ENCODE data around the gene ARHGAP21.
"Not testable (repeated sequence)": the region's sequence is repeated elsewhere in the genome, so short reads cannot be mapped to it uniquely, and the experiment has no call there.

ARHGAP21 gene

DNA sequence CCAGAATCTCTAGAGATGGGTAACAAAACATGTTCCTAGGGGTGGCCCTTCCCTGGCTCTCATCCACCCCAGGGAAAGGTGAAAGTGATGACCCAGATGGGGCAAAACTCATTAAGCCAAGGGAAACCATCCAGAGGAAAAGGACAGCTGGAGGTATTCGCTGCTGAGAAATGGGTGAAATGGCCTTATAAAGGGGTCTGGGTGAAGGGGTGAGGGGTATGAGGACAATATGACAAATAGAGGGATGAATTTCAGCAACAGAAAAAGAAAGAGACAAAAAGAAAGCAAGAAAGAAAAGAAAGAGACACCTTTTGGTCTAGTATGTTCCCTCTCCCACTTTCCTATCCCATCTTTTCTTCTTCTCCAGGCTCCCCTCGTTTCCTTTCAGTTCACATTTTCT, 26.6 kb downstream of the ARHGAP21 start:
- DNase-seq (ENCODE audit: low read depth), result no peak
- no peak overlapping the region for H3K4me3 ChIP-seq (ENCODE audit: low read depth, low read length)

DNA sequence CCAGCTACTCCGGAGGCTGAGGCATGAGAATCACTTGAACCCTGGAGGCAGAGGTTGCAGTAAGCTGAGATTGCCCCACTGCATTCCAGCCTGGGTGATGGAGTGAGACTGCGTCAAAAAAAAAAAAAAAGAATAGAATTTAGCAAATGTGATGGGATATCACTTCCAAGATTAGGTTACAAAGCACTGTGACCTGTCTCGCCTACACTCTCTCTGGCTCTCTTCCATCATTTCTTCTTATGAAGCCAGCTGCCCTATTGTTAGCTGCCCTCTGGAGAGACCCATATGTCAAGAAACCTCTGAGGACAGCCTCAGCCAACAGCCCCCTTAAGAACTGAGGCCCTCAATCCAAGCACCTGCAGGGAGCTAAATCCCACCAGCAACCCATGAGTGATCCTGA, 28.2 kb downstream of the ARHGAP21 start:
- no peak for DNase-seq (ENCODE audit: low read depth)
- no peak overlapping the region for H3K4me3 ChIP-seq (ENCODE audit: low read depth, low read length)

DNA sequence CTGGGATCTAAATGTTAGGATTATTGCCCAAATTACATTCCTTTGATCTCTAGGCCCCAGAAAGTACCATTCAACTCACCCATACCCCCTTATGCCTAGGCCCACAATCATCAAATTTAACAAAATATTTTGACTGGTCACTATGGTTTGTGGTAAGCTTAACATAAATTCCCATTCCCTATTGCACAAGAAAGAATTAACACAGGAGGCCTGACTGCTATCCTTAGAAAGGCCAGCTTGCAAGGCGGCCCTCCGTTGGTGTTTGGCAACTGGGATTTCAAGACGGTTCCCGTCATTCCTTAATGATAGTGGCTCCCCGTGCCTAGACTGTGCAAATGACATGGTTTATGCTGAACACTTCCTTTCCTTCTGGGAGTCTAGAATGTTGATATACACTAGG, 29.6 kb downstream of the ARHGAP21 start:
- no peak for DNase-seq (ENCODE audit: low read depth)

DNA sequence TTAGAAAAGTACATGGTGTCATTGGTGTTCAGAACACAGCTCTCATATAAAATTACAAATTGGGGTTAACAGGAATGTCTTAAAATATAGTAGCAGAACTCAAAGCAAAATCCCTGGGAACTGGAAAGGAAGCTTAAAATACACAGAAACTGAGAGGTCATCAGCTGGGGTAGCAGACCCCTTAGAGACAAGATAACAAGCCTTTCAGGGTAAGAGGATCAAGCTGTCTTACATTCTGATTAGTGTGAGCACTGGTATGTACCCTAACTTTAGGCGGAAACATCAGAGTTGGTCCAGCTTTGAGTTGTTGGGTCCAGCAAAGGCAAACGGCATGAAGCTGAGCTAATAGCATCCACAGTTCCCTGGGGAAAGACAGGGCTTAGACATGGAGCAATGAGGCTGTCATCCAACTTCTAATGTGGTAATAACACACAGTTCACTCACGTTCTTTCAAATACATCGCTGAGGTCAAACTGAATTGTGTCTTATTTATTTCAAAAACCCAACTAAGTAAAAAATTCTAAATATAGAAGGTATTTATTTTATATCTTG, 32.6 kb downstream of the ARHGAP21 start:
- DNase-seq (ENCODE audit: low read depth), result peak; percentile 76
- no peak overlapping the region for H3K4me3 ChIP-seq (ENCODE audit: low read depth, low read length)

More for the DNA sequence above, 29.6 kb downstream of the ARHGAP21 start:
- no peak overlapping the region for H3K4me3 ChIP-seq (ENCODE audit: low read depth, low read length)

DNA sequence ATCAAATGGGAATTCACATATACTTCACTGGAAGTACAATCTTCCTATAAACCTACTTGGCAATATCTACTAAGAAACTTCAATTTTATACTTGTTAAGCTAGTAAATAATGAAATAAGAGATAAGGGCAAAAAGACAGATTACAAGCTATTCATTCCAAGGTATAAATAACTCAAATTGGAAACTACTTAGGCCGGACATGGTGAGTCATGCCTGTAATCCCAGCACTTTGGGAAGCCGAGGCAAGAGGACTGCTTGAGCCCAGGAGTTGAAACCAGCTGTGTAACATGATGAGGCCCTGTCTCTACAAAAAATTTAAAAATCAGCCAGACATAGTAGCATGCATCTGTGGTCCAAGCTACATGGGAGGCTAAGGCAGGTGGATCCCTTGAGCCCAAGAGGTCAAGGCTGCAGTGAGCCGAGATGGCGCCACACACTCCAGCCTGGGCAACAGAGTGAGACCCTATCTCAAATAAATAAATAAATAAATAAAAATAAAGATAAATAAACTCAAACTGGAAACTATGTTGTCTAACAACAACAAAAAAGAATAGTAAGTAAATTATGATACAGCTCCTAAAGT, 37.6 kb downstream of the ARHGAP21 start:
- no peak overlapping the region for H3K4me3 ChIP-seq (ENCODE audit: low read depth, low read length)
- DNase-seq (ENCODE audit: low read depth), result no peak

DNA sequence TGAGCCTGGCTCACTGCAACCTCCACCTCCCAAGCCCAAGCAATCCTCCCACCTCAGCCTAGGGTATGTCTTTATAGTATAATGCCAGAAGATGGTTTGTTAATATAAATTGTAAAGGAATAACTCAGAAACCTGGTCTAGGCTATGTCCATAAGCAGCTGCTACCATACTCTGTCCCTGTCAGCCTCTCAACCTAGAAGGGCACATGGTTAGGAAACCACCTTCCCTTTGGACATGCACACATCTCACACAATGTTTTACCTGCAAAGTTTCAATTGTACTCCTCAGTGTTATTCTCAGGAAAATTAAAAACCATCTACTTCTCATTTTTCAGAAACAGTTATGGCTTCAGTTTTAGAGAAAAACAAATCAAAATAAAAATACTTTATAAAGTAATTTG, 40.1 kb downstream of the ARHGAP21 start:
- DNase-seq (ENCODE audit: low read depth), result no peak
- no peak overlapping the region for H3K4me3 ChIP-seq (ENCODE audit: low read depth, low read length)

DNA sequence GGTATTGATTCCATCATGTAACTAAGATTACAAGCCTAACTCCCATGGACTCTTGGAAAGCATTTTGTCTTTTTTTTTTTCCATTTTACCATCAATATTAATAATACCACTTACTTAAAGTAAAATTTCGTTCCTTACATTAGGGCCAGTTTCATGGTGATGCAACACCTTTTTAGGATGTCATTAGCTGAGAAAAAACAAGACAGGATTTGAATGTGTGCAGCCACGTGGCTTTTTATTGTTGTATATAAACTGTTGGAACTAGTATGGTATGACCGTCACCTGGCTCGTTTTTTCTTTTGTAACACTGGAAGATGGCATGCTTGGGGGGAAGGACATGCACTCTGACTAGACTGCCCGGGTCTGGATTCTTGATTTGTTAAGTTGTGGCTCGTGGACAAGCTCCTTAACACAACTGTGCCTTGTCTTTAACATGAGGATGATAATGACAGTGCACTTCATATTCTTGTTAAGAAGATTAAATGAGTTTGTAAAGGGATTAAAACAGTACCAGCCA, 42.1 kb downstream of the ARHGAP21 start:
- no peak overlapping the region for H3K4me3 ChIP-seq (ENCODE audit: low read depth, low read length)
- no peak for DNase-seq (ENCODE audit: low read depth)

DNA sequence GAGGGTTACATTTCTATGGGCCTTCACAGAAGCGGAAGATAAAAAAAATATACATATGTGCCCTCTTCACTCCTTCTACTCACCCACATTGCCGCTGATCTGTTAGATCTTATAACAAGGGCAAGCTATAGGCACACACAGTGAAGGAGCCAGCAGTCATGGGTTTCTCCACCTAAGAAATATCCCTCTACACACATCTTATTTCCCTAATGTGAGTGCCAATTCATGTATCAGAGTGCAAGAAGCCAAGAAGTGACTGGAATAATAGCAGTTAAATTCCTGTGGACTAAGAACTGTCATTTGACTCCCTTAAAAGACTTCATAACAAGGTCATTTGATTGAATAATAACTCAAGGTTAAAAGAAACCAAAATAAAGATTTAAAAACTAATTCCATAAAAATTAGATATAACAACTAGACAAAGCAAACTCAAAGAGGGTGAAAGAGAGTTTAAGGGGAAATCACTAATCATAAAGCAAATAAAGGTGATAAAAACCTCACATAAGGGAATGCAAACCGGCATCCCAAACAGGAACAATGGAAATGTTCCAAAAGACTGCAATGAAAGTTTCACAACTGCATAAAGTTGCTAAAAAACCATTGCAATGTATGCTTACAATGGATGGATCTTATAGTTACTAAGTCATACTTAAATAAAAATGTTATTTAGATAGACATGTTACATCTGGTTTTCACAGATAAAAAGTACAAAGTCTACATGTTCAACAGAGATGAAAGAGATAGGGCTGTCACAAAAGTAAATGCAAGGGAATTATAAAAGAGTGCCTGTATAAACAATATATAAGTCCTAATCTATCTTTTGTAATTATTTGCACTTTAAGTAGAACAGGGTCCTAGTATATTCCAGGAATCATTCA, 42.8 kb downstream of the ARHGAP21 start:
- H3K4me3 ChIP-seq (ENCODE audit: low read depth, low read length), result no peak overlapping the region
- DNase-seq (ENCODE audit: low read depth), result no peak

DNA sequence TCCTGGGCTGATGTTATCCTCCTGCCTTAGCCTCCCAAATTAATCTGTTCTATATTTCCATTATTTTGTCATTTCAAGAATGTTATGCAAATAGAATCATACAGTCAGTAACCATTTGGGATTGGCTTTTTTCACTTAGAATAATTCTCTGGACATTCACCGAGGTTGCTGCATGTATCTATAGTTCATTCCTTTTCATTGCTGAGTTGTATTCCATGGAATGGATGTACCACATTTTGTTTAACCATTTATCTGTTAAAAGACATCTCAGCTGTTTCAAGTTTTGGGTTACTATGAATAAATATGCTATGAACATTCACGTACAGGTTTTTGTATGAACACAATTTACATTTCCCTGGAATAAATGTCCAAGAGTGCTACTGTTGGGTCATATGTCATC, 44.9 kb downstream of the ARHGAP21 start:
- no peak for DNase-seq (ENCODE audit: low read depth)

DNA sequence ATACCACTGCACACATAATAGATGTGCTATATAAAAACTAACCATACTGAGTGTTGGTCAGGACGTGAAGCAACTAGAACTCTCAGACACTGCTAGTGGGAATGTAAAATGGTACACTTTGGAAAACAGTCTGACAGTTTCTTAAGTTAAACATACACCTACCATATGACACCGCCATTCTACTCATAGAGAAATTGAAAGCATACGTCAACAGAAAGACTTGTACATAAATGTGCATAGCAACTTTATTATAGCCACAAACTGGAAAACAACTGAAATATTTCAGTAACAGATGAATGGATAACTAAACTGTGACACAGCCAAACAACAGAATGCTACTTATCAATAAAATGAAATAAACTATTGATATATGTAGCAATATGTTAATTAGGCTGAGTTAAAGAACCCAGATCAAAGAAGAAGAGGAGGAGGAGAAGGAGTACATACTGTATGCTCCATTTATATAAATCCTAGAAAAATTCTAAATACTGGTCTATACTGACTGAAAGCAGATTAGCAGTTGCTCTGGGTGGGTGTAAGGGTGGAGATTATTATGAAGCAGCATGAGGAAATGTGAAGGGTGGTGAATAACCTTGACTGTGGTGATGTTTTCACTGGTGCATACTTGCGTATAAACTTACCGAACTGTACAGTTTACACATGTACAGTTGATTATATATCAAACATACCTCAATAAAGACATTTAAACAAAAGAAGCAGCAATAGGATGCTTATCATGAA, 48.6 kb downstream of the ARHGAP21 start:
- DNase-seq (ENCODE audit: low read depth), result no peak

More for the DNA sequence above, 44.9 kb downstream of the ARHGAP21 start:
- no peak overlapping the region for H3K4me3 ChIP-seq (ENCODE audit: low read depth, low read length)

DNA sequence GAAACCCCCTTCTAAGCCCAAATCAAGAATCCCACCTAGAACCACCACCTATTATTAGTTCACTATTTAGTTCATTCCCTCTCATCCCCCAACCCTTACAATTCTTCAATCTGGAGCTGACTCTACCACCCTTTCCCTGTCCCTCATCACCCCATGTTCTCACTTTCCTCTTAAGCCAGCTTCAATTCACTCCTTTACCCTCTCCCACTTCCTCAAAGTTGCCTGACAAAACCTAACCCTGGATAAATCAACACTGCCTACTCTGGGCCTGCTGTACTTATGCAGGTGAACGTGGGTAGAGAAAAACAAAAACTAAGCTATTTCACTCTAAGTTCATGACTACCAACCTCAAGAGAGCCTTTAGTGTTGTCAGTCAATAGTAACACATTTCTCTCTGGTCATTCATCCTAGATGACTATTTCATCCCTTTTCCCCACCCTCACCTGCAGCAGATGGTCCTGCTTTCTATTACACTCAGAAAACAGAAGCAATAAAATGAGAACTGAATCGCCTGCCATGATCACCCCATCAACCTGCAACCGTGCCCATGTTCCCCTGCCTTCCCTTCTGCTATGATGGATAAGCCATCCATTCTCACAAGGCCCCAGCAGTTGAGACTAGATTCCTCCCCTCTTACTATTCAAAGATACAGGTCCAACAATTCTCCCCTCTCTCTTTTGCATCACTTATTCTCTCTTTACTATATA, 52.6 kb downstream of the ARHGAP21 start:
- no peak for DNase-seq (ENCODE audit: low read depth)
- H3K4me3 ChIP-seq (ENCODE audit: low read depth, low read length), result no peak overlapping the region

More for the DNA sequence above, 48.6 kb downstream of the ARHGAP21 start:
- no peak overlapping the region for H3K4me3 ChIP-seq (ENCODE audit: low read depth, low read length)

DNA sequence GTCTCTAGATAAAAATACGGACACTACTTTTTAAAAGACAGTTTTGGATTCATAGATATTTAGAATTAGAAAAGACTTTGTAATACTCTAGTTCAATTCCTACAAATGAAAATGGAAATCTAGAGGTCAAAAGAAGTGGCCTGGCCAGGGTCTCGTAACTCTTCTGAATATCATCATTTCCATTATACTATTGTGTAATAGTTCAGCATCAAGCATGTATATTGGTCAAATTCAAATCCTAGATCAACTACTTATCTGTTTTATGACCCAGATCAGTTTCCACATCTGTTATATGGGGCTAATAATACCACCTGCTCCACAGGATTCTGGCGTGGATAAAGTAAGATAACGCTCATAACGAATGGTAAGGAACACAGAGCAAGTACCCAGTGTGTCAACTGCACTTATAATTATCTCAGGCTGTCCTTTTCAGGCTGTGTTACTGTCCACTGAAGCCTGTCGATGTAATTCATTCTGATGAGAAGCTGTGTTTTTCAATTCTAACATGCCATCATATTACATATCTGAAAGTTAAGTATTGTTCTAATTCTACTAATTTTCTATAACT, 54.3 kb downstream of the ARHGAP21 start:
- H3K4me3 ChIP-seq (ENCODE audit: low read depth, low read length), result no peak overlapping the region
- DNase-seq (ENCODE audit: low read depth), result no peak

DNA sequence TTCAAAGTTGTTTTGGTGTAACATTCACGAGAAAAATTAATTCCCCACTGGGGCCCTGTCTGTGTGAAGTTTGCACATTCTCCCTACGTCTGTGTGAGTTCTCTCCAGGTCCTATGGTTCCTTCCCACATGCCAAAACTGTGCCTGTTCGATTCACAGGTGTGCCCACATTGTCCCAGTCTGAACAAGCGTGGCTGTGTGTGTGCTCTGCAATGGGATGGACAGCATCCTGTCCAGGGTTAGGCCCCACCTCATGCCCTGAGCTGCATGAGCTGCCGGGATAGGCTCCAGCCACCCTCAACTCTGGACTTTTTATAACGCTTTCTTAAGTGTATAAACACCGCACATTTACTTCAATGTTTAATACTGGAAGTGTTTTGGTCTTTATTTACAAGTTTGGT, 55.4 kb downstream of the ARHGAP21 start:
- no peak overlapping the region for H3K4me3 ChIP-seq (ENCODE audit: low read depth, low read length)
- DNase-seq (ENCODE audit: low read depth), result no peak

DNA sequence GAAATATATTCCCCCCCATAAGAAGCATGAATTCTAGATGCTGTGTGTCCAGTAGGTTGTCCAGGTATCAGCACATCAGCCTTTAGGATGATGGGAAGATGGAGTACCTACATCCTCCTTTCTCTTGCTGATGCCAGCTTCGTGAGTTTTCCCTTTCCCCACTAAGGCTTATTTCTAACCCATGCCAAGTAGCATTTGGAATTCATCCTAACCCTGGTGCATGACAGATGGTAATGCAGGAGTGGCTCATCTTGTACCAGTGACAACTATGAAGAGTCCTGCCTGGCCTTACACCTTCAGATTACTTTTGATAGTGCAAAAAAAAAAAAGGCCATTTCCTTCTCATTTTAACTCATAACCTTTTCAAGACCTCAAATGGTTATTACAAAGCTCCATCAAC, 58.7 kb downstream of the ARHGAP21 start:
- no peak for DNase-seq (ENCODE audit: low read depth)
- no peak overlapping the region for H3K4me3 ChIP-seq (ENCODE audit: low read depth, low read length)

DNA sequence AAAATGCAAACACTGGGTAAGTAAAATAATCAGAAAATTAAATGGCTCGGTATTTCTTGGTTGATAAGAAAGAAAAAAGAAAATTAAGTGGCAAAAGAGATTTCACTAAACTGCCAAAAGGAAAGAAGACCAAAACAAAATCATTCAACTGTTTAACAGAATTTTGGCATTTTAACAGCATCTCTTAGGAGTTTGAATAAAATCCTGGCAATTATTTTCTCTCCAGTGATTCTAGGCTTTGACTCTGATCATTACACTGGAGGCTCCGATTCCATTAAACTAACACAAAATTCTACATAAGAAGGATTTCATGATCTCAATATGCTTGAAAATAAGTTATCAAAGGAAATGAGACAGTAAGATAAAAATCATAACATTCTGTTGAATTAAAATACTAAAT, 62.3 kb downstream of the ARHGAP21 start:
- no peak overlapping the region for H3K4me3 ChIP-seq (ENCODE audit: low read depth, low read length)
- no peak for DNase-seq (ENCODE audit: low read depth)

DNA sequence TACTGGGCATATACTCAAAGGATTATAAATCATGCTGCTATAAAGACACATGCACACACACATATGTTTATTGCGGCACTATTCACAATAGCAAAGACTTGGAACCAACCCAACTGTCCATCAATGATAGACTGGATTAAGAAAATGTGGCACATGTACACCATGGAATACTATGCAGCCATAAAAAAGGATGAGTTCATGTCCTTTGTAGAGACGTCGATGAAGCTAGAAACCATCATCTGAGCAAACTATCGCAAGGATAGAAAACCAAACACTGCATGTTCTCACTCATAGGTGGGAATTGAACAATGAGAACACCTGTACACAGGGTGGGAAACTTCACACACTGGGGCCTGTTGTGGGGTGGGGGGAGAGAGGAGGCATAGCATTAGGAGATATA, 65.4 kb downstream of the ARHGAP21 start:
- DNase-seq (ENCODE audit: low read depth); H3K4me3 ChIP-seq (ENCODE audit: low read depth, low read length): not testable (repeated sequence)

DNA sequence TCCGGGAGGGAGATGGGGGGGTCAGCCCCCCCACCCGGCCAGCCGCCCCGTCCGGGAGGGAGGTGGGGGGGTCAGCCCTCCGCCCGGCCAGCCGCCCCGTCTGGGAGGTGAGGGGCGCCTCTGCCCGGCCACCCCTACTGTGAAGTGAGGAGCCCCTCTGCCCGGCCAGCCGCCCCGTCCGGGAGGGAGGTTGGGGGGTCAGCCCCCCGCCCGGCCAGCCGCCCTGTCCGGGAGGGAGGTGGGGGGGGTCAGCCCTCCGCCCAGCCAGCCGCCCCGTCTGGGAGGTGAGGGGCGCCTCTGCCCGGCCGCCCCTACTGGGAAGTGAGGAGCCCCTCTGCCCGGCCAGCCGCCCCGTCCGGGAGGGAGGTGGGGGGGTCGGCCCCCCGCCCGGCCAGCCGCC, 67.4 kb downstream of the ARHGAP21 start:
- DNase-seq (ENCODE audit: low read depth); H3K4me3 ChIP-seq (ENCODE audit: low read depth, low read length): not testable (repeated sequence)

DNA sequence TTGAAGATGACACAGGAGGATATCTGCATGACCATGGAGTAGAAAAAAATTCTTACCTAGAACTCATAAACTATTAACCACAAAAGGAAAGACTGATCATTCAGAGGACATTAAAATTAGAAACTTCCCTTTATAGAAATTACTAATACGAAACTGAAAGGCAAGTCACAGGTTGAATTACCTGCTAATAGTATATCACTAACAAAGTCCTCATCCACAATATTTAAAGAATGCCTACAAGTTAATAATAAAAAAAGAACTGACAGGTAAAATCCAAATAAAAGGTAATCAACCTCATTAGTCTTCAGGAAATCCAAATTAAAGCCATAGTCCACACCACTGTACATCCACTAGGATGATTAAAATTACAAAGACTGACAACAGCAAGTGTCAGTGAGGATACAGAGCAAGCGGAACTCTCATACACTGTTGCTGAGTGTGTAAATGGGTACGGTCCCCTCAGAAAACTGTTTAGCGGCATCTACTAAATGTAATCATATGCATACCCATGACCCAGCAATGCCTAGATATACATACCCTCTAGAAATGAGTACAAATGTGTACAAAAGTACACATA, 71.2 kb downstream of the ARHGAP21 start:
- no peak overlapping the region for H3K4me3 ChIP-seq (ENCODE audit: low read depth, low read length)
- no peak for DNase-seq (ENCODE audit: low read depth)

DNA sequence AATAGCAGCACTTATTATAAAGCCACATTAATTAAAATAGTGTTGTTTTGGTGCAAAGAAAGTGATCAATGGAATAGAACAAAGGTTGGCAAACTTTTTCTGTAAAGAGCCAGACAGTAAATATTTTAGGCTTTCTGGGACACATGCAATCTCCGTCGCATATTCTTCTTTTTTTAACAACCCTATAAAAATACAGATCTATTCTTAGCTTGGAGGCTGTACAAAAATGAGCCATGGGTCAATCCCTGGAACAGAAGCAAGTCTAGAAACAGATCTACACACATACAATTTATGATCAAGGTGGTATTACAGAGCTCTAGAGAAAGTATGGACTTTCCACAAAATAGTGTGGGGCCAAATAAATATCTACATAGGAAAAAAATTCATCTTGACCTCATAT, 71.8 kb downstream of the ARHGAP21 start:
- DNase-seq (ENCODE audit: low read depth), result no peak
- H3K4me3 ChIP-seq (ENCODE audit: low read depth, low read length), result no peak overlapping the region
